Suprapubic skin (tissue), 4 donors: ENCODE measurements around the gene DIAPH3. TPM values are rescaled to one million over a fixed set of nuclear protein-coding genes. Genes with fewer than 3 reads are reported as not detected.

ENCODE experiments used
- DNase-seq, 2 donors: peaks; one replicate each; pipeline ENCODE4 v3.0.0-alpha.2; 2019; ENCODE audit warnings: low spot score in 2 of 2
- H3K27ac ChIP-seq: fragments of 200-600 bp; sonication (generic); one replicate; pipeline ENCODE4 v1.5.1; 2019
- H3K27me3 ChIP-seq: fragments of 200-600 bp; sonication (generic); one replicate; pipeline ENCODE4 v1.5.1; 2019
- H3K36me3 ChIP-seq: fragments of 200-600 bp; sonication (generic); one replicate; pipeline ENCODE4 v1.5.1; 2019
- H3K4me1 ChIP-seq: fragments of 200-600 bp; sonication (generic); one replicate; pipeline ENCODE4 v1.5.1; 2019
- H3K4me3 ChIP-seq: fragments of 200-600 bp; sonication (generic); one replicate; pipeline ENCODE4 v1.5.1; 2019; ENCODE audit warnings: mild to moderate bottlenecking
- H3K9me3 ChIP-seq: fragments of 200-600 bp; sonication (generic); one replicate; pipeline ENCODE4 v1.5.1; 2019
- CTCF ChIP-seq, 2 donors: fragments of 200-600 bp in 1 of 2; fragments of 450-650 bp in 1 of 2; sonication (generic) in 1 of 2; IDR thresholded peaks; one replicate each; pipeline ENCODE4 v1.5.1; 2016 to 2019; ENCODE audit warnings: antibody characterized with exemption in 2 of 2, mild to moderate bottlenecking in 1 of 2, moderate library complexity in 1 of 2
- EP300 ChIP-seq: sonication (generic); formaldehyde crosslinking; IDR thresholded peaks from one replicate; pipeline ENCODE4 v1.6.1; 2017; ENCODE audit warnings: antibody characterized with exemption
- POLR2A ChIP-seq, 2 donors: fragments of 450-650 bp; IDR thresholded peaks; one replicate each; pipeline ENCODE4 v1.6.1; 2017; ENCODE audit warnings: antibody characterized with exemption in 2 of 2, mild to moderate bottlenecking in 2 of 2, moderate library complexity in 2 of 2
- POLR2AphosphoS5 ChIP-seq, 3 donors: sonication (generic); formaldehyde crosslinking; IDR thresholded peaks; one replicate each; pipeline ENCODE4 v1.6.1; 2017; ENCODE audit warnings: antibody characterized with exemption in 3 of 3
- WGBS: methylation state at CpG from one replicate; pipeline ENCODE4 v1.1.5; 2018; 5-methylcytosine and 5-hydroxymethylcytosine counted together
- total RNA-seq, 4 donors: library from RNA; depleted of rRNA; stranded (reverse); fragments of >200 nt; gene quantifications; one replicate each; pipeline ENCODE4 v1.1.0, GENCODE V29; 2016

DIAPH3 gene
- total RNA-seq, 4 donors from 2014 or later = 0.93 to 3.0 (median 2.3) TPM

GRCh38 chr13:59946944-59947343 is 216.8 kb downstream of the DIAPH3 start:
- no peak overlapping the region for H3K4me3 ChIP-seq
- H3K9me3 ChIP-seq = no peaks in the 10 kb centered on the region
- no peaks in the 10 kb centered on the region for H3K4me1 ChIP-seq
- no peaks in the 10 kb centered on the region for H3K27me3 ChIP-seq
- TF ChIP-seq POLR2A (IDR thresholded peaks at IDR 0.05) = no peak
- DNase-seq = no peak
- no peaks in the 10 kb centered on the region for H3K36me3 ChIP-seq
- 75% methylated on average over 4 of the region's 4 CpGs for WGBS
- no peak overlapping the region for H3K27ac ChIP-seq

- DNase-seq = no peak
- Histone ChIP-seq H3K27ac (no peak overlapping the region), H3K36me3 (no peaks in the 10 kb centered on the region), H3K27me3 (no peaks in the 10 kb centered on the region), H3K4me1 (no peaks in the 10 kb centered on the region), H3K4me3 (no peak overlapping the region), H3K9me3 (no peaks in the 10 kb centered on the region)
- TF ChIP-seq POLR2A (IDR thresholded peaks at IDR 0.05) (no peak), EP300 (no peak), CTCF (IDR thresholded peaks at IDR 0.05) (no peak), POLR2AphosphoS5 (IDR thresholded peaks at IDR 0.05) (no peak)
- 45% methylated on average over 1 of the region's 1 CpG for WGBS
Measured at GRCh38 chr13:59931621-59932020, 232.1 kb downstream of the DIAPH3 start.

- WGBS = 98% methylated on average over 1 of the region's 1 CpG
- no peaks in the 10 kb centered on the region for H3K27me3 ChIP-seq
- no peak for DNase-seq
- H3K27ac ChIP-seq = no peak overlapping the region
- TF ChIP-seq EP300 (no peak), POLR2AphosphoS5 (IDR thresholded peaks at IDR 0.05) (no peak), CTCF (IDR thresholded peaks at IDR 0.05) (no peak), POLR2A (IDR thresholded peaks at IDR 0.05) (no peak)
- H3K36me3 ChIP-seq = no peaks in the 10 kb centered on the region
- H3K4me3 ChIP-seq = no peak overlapping the region
- no peaks in the 10 kb centered on the region for H3K4me1 ChIP-seq
- H3K9me3 ChIP-seq = no peaks in the 10 kb centered on the region
Measured at GRCh38 chr13:59924256-59924655, 239.5 kb downstream of the DIAPH3 start.

- Histone ChIP-seq H3K4me1 (no peaks in the 10 kb centered on the region), H3K27me3 (no peaks in the 10 kb centered on the region), H3K9me3 (no peaks in the 10 kb centered on the region), H3K27ac (no peak overlapping the region), H3K4me3 (no peak overlapping the region), H3K36me3 (no peaks in the 10 kb centered on the region)
- no peak for DNase-seq
- TF ChIP-seq EP300 (no peak), POLR2A (IDR thresholded peaks at IDR 0.05) (no peak), CTCF (IDR thresholded peaks at IDR 0.05) (no peak), POLR2AphosphoS5 (IDR thresholded peaks at IDR 0.05) (no peak)
- 94% methylated on average over 3 of the region's 3 CpGs for WGBS
Measured at GRCh38 chr13:59915252-59915651, 248.5 kb downstream of the DIAPH3 start.

DNA sequence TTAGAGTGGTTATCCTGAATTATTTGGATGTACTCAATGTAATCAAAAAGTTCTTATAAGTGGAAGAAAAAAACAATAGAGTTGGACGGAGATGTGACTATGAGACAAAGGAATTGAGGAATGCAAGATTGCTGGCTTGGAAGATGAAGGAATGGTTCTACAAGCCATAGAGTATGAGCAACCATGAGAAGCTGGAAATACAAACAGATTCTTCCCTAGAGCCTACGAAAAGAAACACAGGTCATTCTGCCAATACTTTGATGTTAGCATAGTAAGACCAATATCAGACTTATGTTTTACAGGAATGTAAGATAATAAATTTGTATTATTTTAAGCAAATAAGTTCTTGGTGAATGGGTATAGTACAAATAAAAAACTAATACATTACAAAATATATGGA is 249.2 kb downstream of the DIAPH3 start:
- whole genome bisulfite sequencing = 89% methylated on average over 2 of the region's 2 CpGs

More for the DNA sequence above, 249.2 kb downstream of the DIAPH3 start:
- H3K27ac ChIP-seq = no peak overlapping the region
- no peaks in the 10 kb centered on the region for H3K36me3 ChIP-seq
- TF ChIP-seq POLR2AphosphoS5 (IDR thresholded peaks at IDR 0.05) (no peak), POLR2A (IDR thresholded peaks at IDR 0.05) (no peak), EP300 (no peak), CTCF (IDR thresholded peaks at IDR 0.05) (no peak)
- no peaks in the 10 kb centered on the region for H3K9me3 ChIP-seq
- no peak overlapping the region for H3K4me3 ChIP-seq
- DNase-seq = no peak
- no peaks in the 10 kb centered on the region for H3K4me1 ChIP-seq
- no peaks in the 10 kb centered on the region for H3K27me3 ChIP-seq
